H1 (cell line): ENCODE data around the gene LLPH. TPM values are rescaled to one million over a fixed set of nuclear protein-coding genes. Genes with fewer than 3 reads are reported as not detected.

Experiments
- CTCF ChIA-PET: fragments of 300-600 bp; sonication (Branson Sonifier 250); formaldehyde crosslinking; loops from one replicate; lab custom pipeline; 2021; ENCODE audit not compliant: partially characterized antibody; lab: Charles Lee
- POLR2A ChIA-PET: fragments of 300-600 bp; sonication (Branson Sonifier 250); formaldehyde crosslinking; loops from one replicate; lab custom pipeline; 2021; ENCODE audit warnings: inconsistent platforms; ENCODE audit not compliant: partially characterized antibody; lab: Charles Lee
- DNase-seq, 2 experiments: peaks; one replicate each; pipeline versions ENCODE4 v3.0.0 to v3.0.0-alpha.2; 2010 to 2022; ENCODE audit warnings: low spot score in 2 of 2, low read depth in 1 of 2, mixed read lengths in 1 of 2
- FAIRE-seq: peaks from 2 replicates; lab custom pipeline; 2011; peaks lifted over from hg19 to GRCh38; lab: Jason Lieb, UNC
- H2AFZ ChIP-seq: 2 replicates; pipeline ENCODE4 v1.8.1; 2012; ENCODE audit warnings: low read length, inconsistent platforms
- H2AK5ac ChIP-seq: 2 replicates; pipeline ENCODE4 v1.6.1; 2013; ENCODE audit warnings: low read depth, low read length
- H2BK120ac ChIP-seq: replicated peaks from 2 replicates; pipeline ENCODE3; 2013; ENCODE audit warnings: low read depth, low read length, inconsistent platforms
- H2BK12ac ChIP-seq: 2 replicates; pipeline ENCODE4 v1.6.1; 2013; ENCODE audit warnings: low read depth, low read length
- H2BK15ac ChIP-seq: 2 replicates; pipeline ENCODE4 v1.6.1; 2013; ENCODE audit warnings: low read length
- H2BK20ac ChIP-seq: 2 replicates; pipeline ENCODE4 v1.6.1; 2013; ENCODE audit warnings: low read length
- H2BK5ac ChIP-seq: 2 replicates; pipeline ENCODE4 v1.6.1; 2013; ENCODE audit warnings: low read depth, low read length
- H3K14ac ChIP-seq: 2 replicates; pipeline ENCODE4 v1.6.1; 2013; ENCODE audit warnings: inconsistent platforms; ENCODE audit not compliant: insufficient read length
- H3K18ac ChIP-seq: 2 replicates; pipeline ENCODE4 v1.6.1; 2013; ENCODE audit warnings: low read length; ENCODE audit errors: extremely low read depth
- H3K23ac ChIP-seq: 2 replicates; pipeline ENCODE4 v1.6.1; 2013; ENCODE audit warnings: inconsistent platforms; ENCODE audit not compliant: insufficient read length
- H3K23me2 ChIP-seq: 2 replicates; pipeline ENCODE4 v1.6.1; 2013; ENCODE audit warnings: low read depth, low read length
- H3K27ac ChIP-seq: 2 replicates; pipeline ENCODE4 v1.6.1; 2011; ENCODE audit warnings: low read depth, low read length, inconsistent platforms
- H3K27me3 ChIP-seq, 4 experiments: replicated peaks in 1 of 4; 1 replicate in 1 of 4; 2 replicates in 3 of 4; pipeline versions ENCODE4 v1.6.1 to v1.8.1; 2011 to 2013; ENCODE audit warnings: low read length in 3 of 4, mild to moderate bottlenecking in 3 of 4, inconsistent platforms in 2 of 4, mixed read lengths in 2 of 4, moderate library complexity in 1 of 4; ENCODE audit not compliant: control insufficient read depth in 3 of 4, insufficient read depth in 3 of 4; ENCODE audit errors: extremely low read depth in 1 of 4
- H3K36me3 ChIP-seq, 4 experiments: 2 replicates each; pipeline versions ENCODE4 v1.6.1 to v1.8.1; 2011 to 2013; ENCODE audit warnings: mild to moderate bottlenecking in 4 of 4, low read length in 3 of 4, moderate library complexity in 2 of 4, control low read depth in 1 of 4, inconsistent platforms in 1 of 4; ENCODE audit not compliant: insufficient read depth in 4 of 4, control insufficient read depth in 2 of 4
- H3K4ac ChIP-seq: replicated peaks from 2 replicates; pipeline ENCODE3; 2013; ENCODE audit warnings: low read length, low read depth, mixed read lengths, inconsistent platforms; ENCODE audit not compliant: insufficient read length
- H3K4me1 ChIP-seq, 4 experiments: replicated peaks in 1 of 4; 1 replicate in 1 of 4; 2 replicates in 3 of 4; pipeline versions ENCODE4 v1.6.1 to v1.8.1; 2011 to 2013; ENCODE audit warnings: low read length in 3 of 4, inconsistent platforms in 2 of 4, mixed read lengths in 1 of 4; ENCODE audit not compliant: insufficient read depth in 4 of 4, control insufficient read depth in 3 of 4
- H3K4me2 ChIP-seq, 2 experiments: 2 replicates each; pipeline versions ENCODE4 v1.6.1 to v1.8.1; 2011 to 2013; ENCODE audit warnings: low read depth in 2 of 2, low read length in 2 of 2, control low read depth in 1 of 2, inconsistent platforms in 1 of 2, mild to moderate bottlenecking in 1 of 2; ENCODE audit not compliant: insufficient read depth in 1 of 2
- H3K4me3 ChIP-seq, 4 experiments: fragments of 200-600, 300-600 bp in 1 of 4; sonication (generic), shearing (Covaris generic), sonication (Bioruptor Twin) in 1 of 4; 2 replicates each; pipeline versions ENCODE4 v1.5.1 to v1.8.1; 2011 to 2016; ENCODE audit warnings: low read length in 4 of 4, low read depth in 3 of 4, control low read depth in 2 of 4, inconsistent platforms in 2 of 4, mild to moderate bottlenecking in 2 of 4, mixed read lengths in 1 of 4, moderate library complexity in 1 of 4; ENCODE audit not compliant: insufficient read depth in 2 of 4; ENCODE audit errors: extremely low read depth in 1 of 4
- H3K56ac ChIP-seq: replicated peaks from 2 replicates; pipeline ENCODE3; 2013; ENCODE audit warnings: low read depth, mild to moderate bottlenecking, mixed read lengths, low read length, inconsistent platforms; ENCODE audit not compliant: insufficient read length
- H3K79me1 ChIP-seq: 2 replicates; pipeline ENCODE4 v1.6.1; 2013; ENCODE audit warnings: low read depth, low read length, control low read depth
- H3K79me2 ChIP-seq, 2 experiments: 2 replicates each; pipeline versions ENCODE4 v1.6.1 to v1.8.1; 2012 to 2013; ENCODE audit warnings: low read length in 2 of 2, mild to moderate bottlenecking in 2 of 2, inconsistent platforms in 1 of 2; ENCODE audit not compliant: insufficient read depth in 2 of 2, control insufficient read depth in 1 of 2
- H3K9ac ChIP-seq, 4 experiments: replicated peaks in 1 of 4; 1 replicate in 1 of 4; 2 replicates in 3 of 4; pipeline versions ENCODE4 v1.6.1 to v1.8.1; 2011 to 2013; ENCODE audit warnings: low read depth in 3 of 4, low read length in 3 of 4, control low read depth in 2 of 4, mild to moderate bottlenecking in 2 of 4, moderate library complexity in 2 of 4, inconsistent platforms in 1 of 4; ENCODE audit errors: extremely low read depth in 1 of 4
- H3K9me3 ChIP-seq, 2 experiments: 2 replicates each; pipeline versions ENCODE4 v1.6.1 to v1.8.1; 2012 to 2013; ENCODE audit warnings: mild to moderate bottlenecking in 2 of 2, moderate library complexity in 2 of 2, control low read depth in 1 of 2, inconsistent platforms in 1 of 2, low read depth in 1 of 2, low read length in 1 of 2, mixed read lengths in 1 of 2; ENCODE audit not compliant: insufficient read depth in 2 of 2
- H4K20me1 ChIP-seq, 2 experiments: replicated peaks in 1 of 2; 2 replicates each; pipeline versions ENCODE3 to v1.8.1; 2011 to 2013; ENCODE audit warnings: inconsistent platforms in 2 of 2, low read length in 2 of 2, mild to moderate bottlenecking in 1 of 2; ENCODE audit not compliant: insufficient read depth in 2 of 2, control insufficient read depth in 1 of 2
- H4K5ac ChIP-seq: 2 replicates; pipeline ENCODE4 v1.6.1; 2013; ENCODE audit warnings: low read length, low read depth, mixed read lengths, inconsistent platforms; ENCODE audit not compliant: insufficient read length
- H4K8ac ChIP-seq: 2 replicates; pipeline ENCODE4 v1.8.0; 2013; ENCODE audit warnings: mild to moderate bottlenecking, moderate library complexity, low read length, inconsistent platforms; ENCODE audit not compliant: insufficient read depth; ENCODE audit errors: extremely low read depth
- H4K91ac ChIP-seq: replicated peaks from 2 replicates; pipeline ENCODE3; 2013; ENCODE audit warnings: low read length, mixed read lengths, inconsistent platforms; ENCODE audit not compliant: insufficient read length
- BACH1 ChIP-seq: IDR thresholded peaks from 2 replicates; pipeline ENCODE4 v1.6.1; 2012; ENCODE audit warnings: low read length, improper control_type of control experiment
- BRCA1 ChIP-seq: IDR thresholded peaks from 2 replicates; pipeline ENCODE4 v1.6.1; 2012; ENCODE audit warnings: low read depth, low read length, improper control_type of control experiment
- FOSL1 ChIP-seq: IDR thresholded peaks from 2 replicates; pipeline ENCODE4 v1.6.1; 2011; ENCODE audit warnings: mild to moderate bottlenecking, low read depth, low read length, moderate library complexity; ENCODE audit not compliant: insufficient read depth
- KDM4A ChIP-seq: IDR thresholded peaks from one replicate; pipeline ENCODE4 v1.7.1; 2012; ENCODE audit warnings: low read depth, mild to moderate bottlenecking, moderate library complexity, low read length, inconsistent platforms; ENCODE audit not compliant: severe bottlenecking
- POLR2AphosphoS5 ChIP-seq: IDR thresholded peaks from 2 replicates; pipeline ENCODE4 v1.6.1; 2011; ENCODE audit warnings: low read depth, low read length
- TAF7 ChIP-seq: optimal IDR thresholded peaks from 2 replicates; pipeline ENCODE3; 2011; ENCODE audit warnings: low read depth, mild to moderate bottlenecking, inconsistent platforms, low read length, moderate library complexity, borderline replicate concordance
- TCF12 ChIP-seq: IDR thresholded peaks from 2 replicates; pipeline ENCODE4 v1.6.1; 2011; ENCODE audit warnings: low read depth, mild to moderate bottlenecking, low read length
- TEAD4 ChIP-seq: IDR thresholded peaks from 2 replicates; pipeline ENCODE4 v1.6.1; 2012; ENCODE audit warnings: low read depth, low read length, inconsistent platforms, mixed read lengths
- WGBS, 2 experiments: shearing (Covaris generic) in 1 of 2; methylation state at CpG; one replicate each; pipeline versions ENCODE4 v1.1.6 to v1.1.7; 2013 to 2015; ENCODE audit warnings: low lambda C conversion rate in 2 of 2, mixed read lengths in 2 of 2, inconsistent platforms in 1 of 2, low coverage in 1 of 2, missing lambda C conversion rate in 1 of 2; ENCODE audit not compliant: insufficient replicate concordance in 2 of 2, insufficient coverage in 1 of 2, insufficient read length in 1 of 2; ENCODE audit errors: extremely low coverage in 1 of 2, missing lambda C conversion rate in 1 of 2; 5-methylcytosine and 5-hydroxymethylcytosine counted together
- polyA plus RNA-seq, 7 experiments: library from polyadenylated mRNA; depleted of rRNA in 3 of 7; stranded (reverse) in 5 of 7; unstranded in 2 of 7; fragments of >200 nt in 5 of 7; fragments of 200-250 nt in 2 of 7; gene quantifications; 1 replicate in 5 of 7; 2 replicates in 1 of 7; 4 replicates in 1 of 7; pipeline versions ENCODE4 v1.2.1 to v1.2.3, GENCODE V29; 2011 to 2013; ENCODE audit warnings: missing spikeins in 2 of 7, mixed read lengths in 2 of 7
- total RNA-seq: library from RNA; stranded (reverse); fragmentation: NEBNext Ultra II Directional; extraction: Animal tissue kit (Norgen Biotek cat#: 25700); gene quantifications from 2 replicates; pipeline ENCODE4 v1.2.1, GENCODE V29; 2021

The LLPH gene
- total and polyA plus RNA-seq, 2 of the 8 experiments (the other 6 are each of a cell fraction or from before 2014, with no cell fraction given): 2.3 to 31.3 TPM

DNA sequence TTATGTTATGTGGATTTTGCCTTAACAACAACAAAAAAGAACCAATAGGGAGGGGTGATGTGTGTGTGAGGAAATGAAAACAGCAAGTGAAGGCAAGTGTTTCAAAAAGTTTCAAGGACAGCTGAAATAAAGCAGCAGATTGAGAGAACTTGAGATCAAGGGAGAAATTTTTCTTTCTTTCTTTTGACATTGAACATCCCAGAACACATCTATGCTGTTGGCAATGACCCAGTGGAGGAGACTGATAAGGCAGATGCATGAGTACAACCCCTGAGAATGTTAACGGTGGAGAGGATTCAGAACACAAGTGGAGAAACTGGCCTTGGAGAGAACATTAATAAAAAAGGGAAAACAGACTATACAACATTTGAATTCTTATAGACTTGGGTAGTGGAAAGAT is 2.9 kb downstream of the LLPH start:
- H3K9me3 ChIP-seq: no peaks in the 10 kb centered on the region
- H3K23me2 ChIP-seq: peaks cover 14% of the 10 kb centered on the region
- no peak overlapping the region for H3K27ac ChIP-seq
- H4K20me1 ChIP-seq: peaks cover 0 to 2% of the 10 kb centered on the region in 2 experiments
- FAIRE-seq (no peak), DNase-seq (no peak)
- peaks cover 5 to 33% of the 10 kb centered on the region in 2 experiments for H3K79me2 ChIP-seq
- no peak overlapping the region for H4K5ac ChIP-seq
- H3K56ac ChIP-seq: no peak overlapping the region
- no peak overlapping the region for H2AK5ac ChIP-seq
- peaks cover 0 to 35% (median 5%) of the 10 kb centered on the region in 4 experiments; a peak in 4 of 8 replicates for H3K36me3 ChIP-seq
- H2BK120ac ChIP-seq: no peak overlapping the region
- H4K91ac ChIP-seq: no peak overlapping the region
- H3K4me2 ChIP-seq: no peak overlapping the region
- no peak overlapping the region for H2BK12ac ChIP-seq
- H3K18ac ChIP-seq: no peak overlapping the region
- no peak overlapping the region for H3K4ac ChIP-seq
- no peak overlapping the region for H2BK20ac ChIP-seq
- H2BK15ac ChIP-seq: no peak overlapping the region
- peaks cover 6% of the 10 kb centered on the region for H3K79me1 ChIP-seq
- WGBS, 2 experiments: 93% methylated on average over 1 of the region's 1 CpG; no CpG with 5 or more reads in 1 of the 2 experiments
- TF ChIP-seq BRCA1 (no peak), TAF7 (no peak), BACH1 (no peak), POLR2AphosphoS5 (no peak), TCF12 (no peak), FOSL1 (no peak), KDM4A (no peak), TEAD4 (no peak)
- ChIA-PET POLR2A (no interaction called here), CTCF (no interaction called here)
- H4K8ac ChIP-seq: no peak overlapping the region
- no peak overlapping the region for H3K4me3 ChIP-seq
- H2AFZ ChIP-seq: no peak overlapping the region
- H2BK5ac ChIP-seq: no peak overlapping the region
- no peaks in the 10 kb centered on the region for H3K27me3 ChIP-seq
- no peak overlapping the region for H3K9ac ChIP-seq
- no peak overlapping the region for H3K23ac ChIP-seq
- no peak overlapping the region for H3K14ac ChIP-seq
- H3K4me1 ChIP-seq: 0 out of 7 replicates have a peak, but pooled peaks cover 0 to 3% (median 0%) of the 10 kb centered on the region in 4 experiments
